Osteoblast (primary cell): ENCODE data around the gene TRRAP. TPM values are rescaled to one million over a fixed set of nuclear protein-coding genes. Genes with fewer than 3 reads are reported as not detected.

ENCODE experiments used
- DNase-seq: peaks from one replicate; pipeline ENCODE4 v3.0.0; 2011; ENCODE audit warnings: low spot score, mixed read lengths; ENCODE audit not compliant: insufficient read length; ENCODE audit errors: missing footprints
- H2AFZ ChIP-seq: 2 replicates; pipeline ENCODE4 v1.6.0; 2011; ENCODE audit warnings: mild to moderate bottlenecking, low read length
- H3K27ac ChIP-seq: 2 replicates; pipeline ENCODE4 v1.5.1; 2011; ENCODE audit warnings: mild to moderate bottlenecking, low read depth, low read length, moderate library complexity
- H3K27me3 ChIP-seq: 2 replicates; pipeline ENCODE4 v1.6.0; 2012; ENCODE audit warnings: mild to moderate bottlenecking, control low read depth, inconsistent platforms, low read length, moderate library complexity; ENCODE audit not compliant: insufficient read depth
- H3K36me3 ChIP-seq: 2 replicates; pipeline ENCODE4 v1.5.1; 2011; ENCODE audit warnings: mild to moderate bottlenecking, low read length, control low read depth, moderate library complexity; ENCODE audit not compliant: insufficient read depth
- H3K4me1 ChIP-seq: 2 replicates; pipeline ENCODE4 v1.5.1; 2011; ENCODE audit warnings: mild to moderate bottlenecking, low read length, control low read depth, moderate library complexity; ENCODE audit not compliant: insufficient read depth
- H3K4me2 ChIP-seq: 2 replicates; pipeline ENCODE4 v1.6.0; 2011; ENCODE audit warnings: mild to moderate bottlenecking, low read length; ENCODE audit not compliant: insufficient read depth
- H3K4me3 ChIP-seq: fragments of 200-600 bp; sonication (generic); 3 replicates; pipeline ENCODE4 v1.5.1; 2012; ENCODE audit warnings: mild to moderate bottlenecking, low read length, inconsistent platforms; ENCODE audit not compliant: insufficient read depth
- H3K79me2 ChIP-seq: 2 replicates; pipeline ENCODE4 v1.6.0; 2012; ENCODE audit warnings: mild to moderate bottlenecking, low read length, control low read depth, inconsistent platforms; ENCODE audit not compliant: insufficient read depth
- H3K9me3 ChIP-seq: 2 replicates; pipeline ENCODE4 v1.5.1; 2011; ENCODE audit warnings: low read depth, low read length, control low read depth
- H4K20me1 ChIP-seq: 2 replicates; pipeline ENCODE4 v1.6.0; 2012; ENCODE audit warnings: mild to moderate bottlenecking, low read length, control low read depth; ENCODE audit not compliant: insufficient read depth
- CTCF ChIP-seq: IDR thresholded peaks from 2 replicates; pipeline ENCODE4 v1.5.1; 2011; ENCODE audit warnings: mild to moderate bottlenecking, low read depth, low read length, moderate library complexity; ENCODE audit errors: extremely low read depth
- total RNA-seq: library from RNA; depleted of rRNA; stranded (reverse); fragments of >200 nt; gene quantifications from 2 replicates; pipeline ENCODE4 v1.2.3, GENCODE V29; 2012

Gene TRRAP
- total RNA-seq, 1 donor: 17.7 TPM

GRCh38 chr7:98892609-98893008 is 14.3 kb downstream of the TRRAP start:
- TF ChIP-seq CTCF: no peak
- Histone ChIP-seq H4K20me1 (peaks cover 11% of the 10 kb centered on the region), H3K79me2 (peaks cover 2% of the 10 kb centered on the region), H3K27me3 (no peaks in the 10 kb centered on the region), H3K27ac (no peak overlapping the region), H3K4me3 (no peak overlapping the region), H3K4me2 (no peak overlapping the region), H3K4me1 (no peaks in the 10 kb centered on the region), H2AFZ (no peak overlapping the region), H3K9me3 (no peaks in the 10 kb centered on the region), H3K36me3 (peaks cover 68% of the 10 kb centered on the region)
- DNase-seq: no peak

GRCh38 chr7:98899816-98900215 is 21.5 kb downstream of the TRRAP start:
- TF ChIP-seq CTCF: no peak
- Histone ChIP-seq H3K36me3 (peaks cover 86% of the 10 kb centered on the region), H3K27ac (no peak overlapping the region), H3K27me3 (no peaks in the 10 kb centered on the region), H3K4me1 (no peaks in the 10 kb centered on the region), H3K4me3 (no peak overlapping the region), H3K79me2 (no peaks in the 10 kb centered on the region), H3K9me3 (no peaks in the 10 kb centered on the region), H2AFZ (no peak overlapping the region), H3K4me2 (no peak overlapping the region), H4K20me1 (peaks cover 4% of the 10 kb centered on the region)
- no peak for DNase-seq

GRCh38 chr7:98900815-98901214 is 22.5 kb downstream of the TRRAP start:
- H3K4me1 ChIP-seq: no peaks in the 10 kb centered on the region
- no peaks in the 10 kb centered on the region for H3K27me3 ChIP-seq
- TF ChIP-seq CTCF: no peak
- no peaks in the 10 kb centered on the region for H3K79me2 ChIP-seq
- H4K20me1 ChIP-seq: peaks cover 4% of the 10 kb centered on the region
- no peak overlapping the region for H3K27ac ChIP-seq
- H3K9me3 ChIP-seq: no peaks in the 10 kb centered on the region
- no peak overlapping the region for H3K4me3 ChIP-seq
- DNase-seq: no peak
- H3K4me2 ChIP-seq: no peak overlapping the region
- peaks cover 88% of the 10 kb centered on the region for H3K36me3 ChIP-seq
- no peak overlapping the region for H2AFZ ChIP-seq

GRCh38 chr7:98902523-98902922 is 24.2 kb downstream of the TRRAP start:
- Histone ChIP-seq H2AFZ (no peak overlapping the region), H3K4me1 (no peaks in the 10 kb centered on the region), H3K79me2 (no peaks in the 10 kb centered on the region), H3K27ac (no peak overlapping the region), H3K4me3 (no peak overlapping the region), H3K27me3 (no peaks in the 10 kb centered on the region), H3K36me3 (peaks cover 93% of the 10 kb centered on the region), H3K9me3 (no peaks in the 10 kb centered on the region), H4K20me1 (no peaks in the 10 kb centered on the region), H3K4me2 (no peak overlapping the region)
- TF ChIP-seq CTCF: no peak
- DNase-seq: no peak
